H1 (cell line): ENCODE data around the gene TAF10. TPM values are rescaled to one million over a fixed set of nuclear protein-coding genes. Genes with fewer than 3 reads are reported as not detected.

Experiments used
- CBX5 ChIP-seq: fragments of 300-800, 300-1000 bp; sonication (generic); IDR thresholded peaks from 2 replicates; pipeline ENCODE4 v1.7.1; 2016; ENCODE audit warnings: antibody characterized with exemption, low read length, low read depth
- CHD7 ChIP-seq: fragments of 300-600 bp; sonication (generic); IDR thresholded peaks from 2 replicates; pipeline ENCODE4 v1.7.1; 2012; ENCODE audit warnings: low read length, moderate library complexity, mild to moderate bottlenecking, inconsistent platforms; ENCODE audit not compliant: insufficient replicate concordance
- polyA plus RNA-seq, 7 experiments: library from polyadenylated mRNA; depleted of rRNA in 3 of 7; stranded (reverse) in 5 of 7; unstranded in 2 of 7; fragments of >200 nt in 5 of 7; fragments of 200-250 nt in 2 of 7; gene quantifications; 1 replicate in 5 of 7; 2 replicates in 1 of 7; 4 replicates in 1 of 7; pipeline versions ENCODE4 v1.2.1 to v1.2.3, GENCODE V29; 2011 to 2013; ENCODE audit warnings: missing spikeins in 2 of 7, mixed read lengths in 2 of 7
- total RNA-seq: library from RNA; stranded (reverse); fragmentation: NEBNext Ultra II Directional; extraction: Animal tissue kit (Norgen Biotek cat#: 25700); gene quantifications from 2 replicates; pipeline ENCODE4 v1.2.1, GENCODE V29; 2021

TAF10 gene
- total and polyA plus RNA-seq, 2 of the 8 experiments (the other 6 are each of a cell fraction or from before 2014, with no cell fraction given), result 128 to 213 TPM

GRCh38 chr11:6567371-6567745 lies 44.7 kb downstream of the TAF10 start (continued):
- TF ChIP-seq CHD7, result no peak
- TF ChIP-seq CBX5, result no peak
